ENCODE data around the gene PTPRO. TPM values are rescaled to one million over a fixed set of nuclear protein-coding genes. Genes with fewer than 3 reads are reported as not detected.

PTPRO gene
- total RNA-seq, 1 experiment from 2014 or later: 1.2 TPM

Other genes with a start within 250 kb of the PTPRO start
- 0.14 and 0.25 TPM in 2 replicates for gene RERG, start 101.1 kb upstream of the PTPRO start, total RNA-seq (2014; rRNA removed; shearing (Covaris generic))

Data from H4 (cell line).